GM18519 (cell line): ENCODE results near the gene ASXL2.
"Not testable (repeated sequence)": the region's sequence is repeated elsewhere in the genome, so short reads cannot be mapped to it uniquely, and the experiment has no call there.

Experiments used
- ATAC-seq: cut with Tn5 transposase; IDR thresholded peaks from one replicate; pipeline ENCODE4 v1.9.1; 2021; ENCODE audit warnings: mild to moderate bottlenecking, moderate library complexity; ENCODE audit not compliant: unreplicated experiment, low FRiP score

ASXL2 gene

DNA sequence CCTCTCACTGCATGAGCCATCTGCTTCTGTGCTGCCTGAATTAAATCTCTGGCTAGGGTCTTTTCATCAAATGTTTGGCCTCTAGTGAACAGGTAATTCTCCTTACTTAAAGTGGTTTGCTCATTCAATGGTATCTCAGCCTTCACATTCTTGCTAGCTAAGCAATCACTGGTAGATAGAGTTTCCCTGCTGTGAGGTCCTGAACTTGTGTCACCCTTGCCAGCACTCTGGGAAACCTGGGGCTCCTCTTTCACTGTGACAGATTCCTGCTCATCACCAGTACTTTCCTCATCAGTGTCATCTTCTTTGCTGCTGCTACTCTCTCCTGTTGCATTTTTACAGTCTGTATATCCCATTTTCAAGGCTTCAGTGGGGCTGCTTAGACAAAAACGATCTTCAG, 135.8 kb downstream of the ASXL2 start:
- ATAC-seq: no peak

GRCh38 chr2:25740810-25741381, 137.4 kb downstream of the ASXL2 start:
- ATAC-seq: no peak

DNA sequence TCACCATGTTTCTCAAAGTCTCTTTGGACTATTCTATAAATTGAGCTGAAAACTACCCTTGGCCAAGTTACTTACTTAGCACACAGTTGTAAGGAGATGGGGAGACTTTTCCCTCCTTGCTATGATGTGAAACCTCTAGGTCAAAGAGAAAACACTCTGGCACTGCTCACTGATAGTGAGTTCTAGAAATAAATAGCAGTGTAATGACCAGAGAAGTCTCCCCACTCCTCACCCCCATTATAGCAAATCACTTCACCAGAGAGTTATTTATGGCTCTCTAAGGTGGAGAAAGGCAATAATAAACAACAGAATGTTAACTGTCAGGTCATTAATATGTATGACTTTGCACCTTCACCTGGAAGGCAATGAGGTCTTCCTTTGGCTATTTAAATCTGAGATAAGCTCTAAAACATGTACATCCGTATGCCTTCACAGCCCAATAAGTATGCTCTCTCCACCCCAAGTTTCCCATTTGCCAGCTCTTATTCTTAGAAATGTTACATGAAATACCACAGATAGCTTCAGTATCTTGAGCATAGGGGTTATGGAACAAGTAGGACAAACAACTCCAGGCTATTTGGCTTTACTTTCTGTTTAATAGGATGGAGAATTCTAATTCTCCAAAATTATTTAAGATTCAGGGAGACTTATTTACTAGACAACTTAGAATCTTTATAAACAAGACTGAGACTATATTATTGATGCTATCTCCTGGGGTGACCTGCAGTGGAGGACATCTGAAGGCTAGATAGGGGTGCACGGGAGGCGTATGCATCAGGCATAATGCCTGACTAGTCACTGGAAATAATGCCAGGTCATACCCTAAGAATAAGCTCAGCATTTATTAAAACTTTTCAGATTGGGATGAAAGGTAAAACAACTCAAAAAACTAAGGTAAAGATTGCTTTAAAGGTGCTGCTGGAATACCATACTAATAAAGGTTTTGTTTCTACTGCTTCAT, 139.6 kb downstream of the ASXL2 start:
- ATAC-seq: no peak

- no peak for ATAC-seq
These were observed 141.3 kb downstream of the ASXL2 start for GRCh38 chr2:25736899-25737515.

GRCh38 chr2:25735835-25736234, 142.5 kb downstream of the ASXL2 start:
- no peak for ATAC-seq

- ATAC-seq: no peak
These were observed 149.7 kb downstream of the ASXL2 start for GRCh38 chr2:25728559-25728958.

GRCh38 chr2:25726522-25726921, 151.8 kb downstream of the ASXL2 start:
- ATAC-seq: no peak

GRCh38 chr2:25725877-25726276, 152.4 kb downstream of the ASXL2 start:
- no peak for ATAC-seq

DNA sequence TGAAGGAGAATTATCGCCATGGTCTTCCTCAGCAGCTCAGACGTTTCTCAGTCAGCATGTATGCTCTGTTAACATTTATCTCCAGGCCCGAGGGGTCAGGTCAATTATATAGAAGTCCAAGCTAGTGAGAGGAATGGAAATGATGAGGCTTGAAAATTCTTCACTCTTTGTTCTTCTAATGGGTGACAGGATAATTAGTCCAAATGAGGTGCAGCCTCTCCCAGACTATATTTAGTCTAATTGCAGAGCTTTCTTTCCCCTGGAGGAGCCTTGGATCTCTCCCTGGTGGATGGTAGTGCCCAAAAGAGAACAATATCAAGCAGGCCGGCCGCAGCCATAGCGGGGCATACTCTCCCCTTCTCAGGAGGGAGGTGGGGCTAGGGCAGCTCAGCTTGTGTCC, 153.5 kb downstream of the ASXL2 start:
- ATAC-seq: no peak

DNA sequence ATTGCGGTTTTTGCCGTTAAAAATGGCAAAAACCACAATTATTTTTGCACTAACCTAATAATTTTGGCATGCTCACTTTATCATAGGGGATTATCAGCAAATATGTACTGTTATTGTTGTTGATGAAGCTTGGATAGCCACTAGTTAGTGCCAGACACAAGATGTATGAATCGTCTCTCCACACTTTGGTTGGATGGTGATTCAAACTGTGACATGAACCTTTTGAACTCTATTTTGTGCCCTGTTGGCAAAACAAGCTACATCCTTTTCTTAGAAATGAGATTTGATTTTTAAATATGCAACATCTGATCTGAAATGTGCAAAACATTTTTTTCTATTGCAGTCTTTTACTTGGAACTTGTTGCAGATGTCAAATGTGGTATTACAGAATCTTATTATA, 156.1 kb downstream of the ASXL2 start:
- no peak for ATAC-seq

DNA sequence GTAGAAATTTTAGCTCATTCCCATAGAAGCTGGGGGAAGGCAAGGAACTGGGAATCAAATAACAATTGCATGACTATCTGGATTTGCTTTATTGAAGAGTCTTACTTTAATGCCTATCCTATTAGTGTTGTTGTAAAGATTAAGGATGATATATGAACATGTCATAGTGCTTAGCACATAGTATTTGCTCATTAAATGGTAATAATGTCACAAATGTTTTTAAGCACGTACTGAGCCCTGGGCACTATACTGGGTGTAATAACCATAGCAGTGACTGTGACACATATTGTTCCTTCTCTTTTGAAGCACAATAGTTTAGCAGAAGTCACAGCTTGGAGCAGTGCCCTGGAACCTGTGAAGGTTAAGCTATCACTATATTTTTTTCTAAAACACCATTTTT, 157.7 kb downstream of the ASXL2 start:
- no peak for ATAC-seq

DNA sequence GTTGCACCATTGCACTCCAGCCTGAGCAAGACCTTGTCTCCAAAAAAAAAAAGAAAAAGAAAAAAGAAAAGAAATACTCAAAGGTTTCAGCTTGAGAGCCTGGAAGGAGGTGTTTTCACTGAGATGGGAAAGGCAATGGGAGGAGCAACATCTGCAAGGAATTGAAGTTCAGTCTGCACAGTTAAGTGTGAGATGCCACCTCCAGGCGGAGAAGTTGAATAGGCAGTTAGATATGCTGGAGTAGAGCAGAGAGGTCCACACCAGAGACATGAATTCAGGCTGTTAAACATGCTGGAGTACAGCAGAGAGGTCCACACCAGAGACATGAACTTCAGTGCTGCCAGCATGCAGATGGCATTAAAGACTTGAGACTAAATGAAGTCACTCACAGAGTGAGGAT, 163.5 kb downstream of the ASXL2 start:
- ATAC-seq: no peak

DNA sequence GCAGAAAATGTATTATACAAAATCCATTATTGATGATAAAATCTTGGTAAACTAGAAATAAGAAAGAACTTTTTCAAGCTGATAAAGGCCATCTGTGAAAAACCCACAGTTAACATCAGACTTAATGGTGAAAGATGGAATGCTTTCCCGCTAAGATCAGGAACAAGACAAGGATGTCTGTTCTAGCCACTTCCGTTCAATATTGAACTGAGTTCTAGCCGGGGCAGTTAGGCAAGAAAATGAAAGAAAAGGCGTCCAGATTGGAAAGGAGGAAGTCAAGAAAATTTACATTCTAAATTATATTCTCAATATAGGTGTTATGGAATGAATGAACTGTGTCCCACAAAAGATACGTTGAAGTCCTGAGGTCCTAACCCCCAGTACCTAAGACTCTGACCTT, 165.8 kb downstream of the ASXL2 start:
- no peak for ATAC-seq

- no peak for ATAC-seq
These were observed 166.5 kb downstream of the ASXL2 start for GRCh38 chr2:25711675-25712354.

DNA sequence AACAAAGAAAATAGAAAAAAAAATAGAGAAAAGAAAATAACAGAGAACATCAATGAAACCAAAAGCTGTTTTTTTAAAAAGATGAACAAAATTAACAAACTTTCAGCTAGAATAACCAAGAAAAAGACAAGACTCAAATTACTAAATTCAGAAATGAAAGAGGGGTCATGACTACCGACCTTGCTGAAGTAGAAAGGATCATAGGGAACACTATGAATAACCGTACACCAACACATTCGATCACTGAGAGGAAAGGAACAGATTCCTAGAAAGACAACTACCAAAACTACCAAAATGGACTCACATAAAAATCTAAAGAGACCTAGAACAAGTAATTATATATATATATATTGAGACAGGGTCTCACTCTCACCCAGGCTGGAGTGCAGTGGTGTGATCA, 167.5 kb downstream of the ASXL2 start:
- no peak for ATAC-seq

- ATAC-seq: no peak
These were observed 168.9 kb downstream of the ASXL2 start for GRCh38 chr2:25709349-25709748.

GRCh38 chr2:25707927-25708590, 170.2 kb downstream of the ASXL2 start:
- no peak for ATAC-seq

DNA sequence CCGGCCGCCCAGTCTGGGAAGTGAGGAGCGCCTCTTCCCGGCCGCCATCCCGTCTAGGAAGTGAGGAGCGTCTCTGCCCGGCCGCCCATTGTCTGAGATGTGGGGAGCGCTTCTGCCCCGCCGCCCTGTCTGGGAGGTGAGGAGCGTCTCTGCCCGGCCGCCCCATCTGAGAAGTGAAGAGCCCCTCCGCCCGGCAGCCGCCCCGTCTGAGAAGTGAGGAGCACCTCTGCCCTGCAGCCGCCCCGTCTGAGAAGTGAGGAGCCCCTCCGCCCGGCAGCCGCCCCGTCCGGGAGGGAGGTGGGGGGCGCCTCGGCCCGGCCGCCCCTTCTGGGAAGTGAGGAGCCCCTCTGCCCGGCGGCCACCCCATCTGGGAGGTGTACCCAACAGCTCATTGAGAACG, 172.7 kb downstream of the ASXL2 start:
- not testable (repeated sequence) for ATAC-seq

GRCh38 chr2:25701801-25702200, 176.5 kb downstream of the ASXL2 start:
- ATAC-seq: no peak

DNA sequence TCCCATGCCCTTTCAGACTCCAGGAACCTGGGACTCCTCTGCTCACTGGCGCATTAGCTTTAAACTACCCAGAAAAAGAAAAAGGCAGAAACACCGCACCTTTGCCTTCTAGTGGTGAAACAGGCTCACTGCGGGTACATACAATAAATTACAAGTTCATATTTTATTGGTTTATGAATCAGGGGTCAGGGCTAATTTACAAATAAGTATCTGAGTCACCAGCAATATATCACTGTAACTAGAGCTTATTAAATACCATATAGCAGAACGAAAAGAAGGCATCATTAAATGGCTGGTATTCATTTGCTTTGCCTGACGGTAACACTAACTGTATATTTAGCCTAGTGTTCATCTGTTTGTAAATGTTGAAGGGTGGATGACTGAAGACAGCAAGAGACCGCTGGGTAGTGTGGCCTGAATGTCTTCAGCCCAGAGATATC, 178.0 kb downstream of the ASXL2 start:
- no peak for ATAC-seq
